Fibroblast of the aortic adventitia (primary cell): ENCODE results near the gene SETD2. TPM values are rescaled to one million over a fixed set of nuclear protein-coding genes. Genes with fewer than 3 reads are reported as not detected.
A peak's percentile ranks its signal among the peaks of the same experiment; 100 is the strongest.

Source experiments
- DNase-seq: peaks from one replicate; pipeline ENCODE4 v3.0.0-alpha.2; 2010; ENCODE audit warnings: low read depth
- H3K4me3 ChIP-seq: 2 replicates; pipeline ENCODE4 v1.5.1; 2011; ENCODE audit warnings: low read depth, mild to moderate bottlenecking, control low read depth, low read length, moderate library complexity
- small RNA-seq: library from RNA; depleted of rRNA; stranded (forward); fragments of <200 nt; gene quantifications from one replicate; pipeline ENCODE3, GENCODE V24; 2012
- total RNA-seq: library from RNA; depleted of rRNA; stranded (reverse); fragments of >200 nt; gene quantifications from 2 replicates; pipeline ENCODE4 v1.2.3, GENCODE V29; 2012; ENCODE audit warnings: low replicate concordance
- TF ChIP-seq, protein P1 (sequence below): IDR thresholded peaks from 2 replicates; pipeline ENCODE4 v1.5.1; 2011; ENCODE audit warnings: mild to moderate bottlenecking, low read length, control low read depth, inconsistent platforms; ENCODE audit not compliant: insufficient read depth

The SETD2 gene
- total RNA-seq, 1 donor: 37.6 TPM

DNA sequence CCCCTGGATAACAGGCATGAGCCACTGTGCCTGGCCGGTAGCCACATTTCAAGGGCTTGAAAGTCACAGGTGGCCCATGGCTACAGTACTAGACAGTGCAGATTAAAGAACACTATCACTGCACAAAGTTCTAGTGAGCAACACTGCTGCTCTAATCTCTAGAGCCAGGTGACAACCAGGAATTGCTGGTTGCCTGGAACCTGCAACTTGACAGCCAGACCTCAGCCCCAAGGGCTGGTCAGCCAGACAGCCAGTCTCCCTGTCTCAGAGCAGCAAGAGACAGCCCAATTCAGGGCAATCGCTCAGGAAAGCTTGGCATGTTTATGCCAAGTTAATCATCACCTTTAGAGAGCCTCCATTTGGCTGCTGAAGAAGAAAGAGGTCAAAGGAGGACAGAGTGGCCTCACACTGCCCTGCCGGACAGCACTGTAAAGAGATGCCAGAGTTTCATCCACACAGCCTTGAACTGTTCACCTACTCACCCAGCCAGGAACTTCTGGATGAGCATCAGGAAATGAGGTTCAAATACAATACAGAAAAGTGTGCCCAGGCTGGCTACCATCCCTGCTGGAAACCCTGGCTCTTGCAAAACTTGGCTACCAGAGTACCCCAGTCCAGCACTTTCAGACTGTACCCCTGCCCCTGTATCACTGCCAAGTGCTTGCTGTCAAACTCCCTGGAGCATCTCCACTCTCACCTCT, 193.4 kb downstream of the SETD2 start:
- DNase-seq: peak; percentile 33
- H3K4me3 ChIP-seq: no peak overlapping the region
- TF ChIP-seq, protein P1, sequence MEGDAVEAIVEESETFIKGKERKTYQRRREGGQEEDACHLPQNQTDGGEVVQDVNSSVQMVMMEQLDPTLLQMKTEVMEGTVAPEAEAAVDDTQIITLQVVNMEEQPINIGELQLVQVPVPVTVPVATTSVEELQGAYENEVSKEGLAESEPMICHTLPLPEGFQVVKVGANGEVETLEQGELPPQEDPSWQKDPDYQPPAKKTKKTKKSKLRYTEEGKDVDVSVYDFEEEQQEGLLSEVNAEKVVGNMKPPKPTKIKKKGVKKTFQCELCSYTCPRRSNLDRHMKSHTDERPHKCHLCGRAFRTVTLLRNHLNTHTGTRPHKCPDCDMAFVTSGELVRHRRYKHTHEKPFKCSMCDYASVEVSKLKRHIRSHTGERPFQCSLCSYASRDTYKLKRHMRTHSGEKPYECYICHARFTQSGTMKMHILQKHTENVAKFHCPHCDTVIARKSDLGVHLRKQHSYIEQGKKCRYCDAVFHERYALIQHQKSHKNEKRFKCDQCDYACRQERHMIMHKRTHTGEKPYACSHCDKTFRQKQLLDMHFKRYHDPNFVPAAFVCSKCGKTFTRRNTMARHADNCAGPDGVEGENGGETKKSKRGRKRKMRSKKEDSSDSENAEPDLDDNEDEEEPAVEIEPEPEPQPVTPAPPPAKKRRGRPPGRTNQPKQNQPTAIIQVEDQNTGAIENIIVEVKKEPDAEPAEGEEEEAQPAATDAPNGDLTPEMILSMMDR: no peak

DNA sequence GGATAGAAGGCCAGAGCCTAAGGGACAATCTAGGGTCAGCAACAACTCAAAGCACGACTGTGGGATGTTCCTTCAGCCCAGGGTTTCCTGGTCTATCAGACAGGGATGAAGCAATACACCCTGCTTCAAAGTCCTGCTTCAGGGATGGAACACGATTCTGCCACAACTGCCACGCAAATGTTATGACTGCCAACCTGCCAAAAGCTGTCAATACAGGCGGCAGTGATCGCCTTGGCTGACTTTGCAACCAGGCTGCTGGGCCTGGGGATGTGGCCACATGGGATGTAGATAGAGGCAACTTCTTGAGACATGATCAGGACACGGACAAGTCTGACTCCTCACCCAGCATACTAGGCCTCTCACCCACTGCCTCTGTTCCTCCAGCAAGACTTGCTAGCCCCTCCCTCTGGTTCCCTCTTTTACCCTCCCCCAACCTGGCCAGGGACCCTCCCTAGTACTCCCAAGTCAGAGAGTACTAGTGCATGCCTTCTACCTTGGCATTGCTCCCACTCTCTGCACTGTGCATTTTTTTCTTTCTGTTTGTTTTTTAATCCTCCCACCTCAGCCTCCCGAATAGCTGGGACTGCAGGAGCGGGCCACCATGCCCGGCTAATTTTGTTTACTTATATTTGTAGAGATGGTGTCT, 195.0 kb downstream of the SETD2 start:
- no peak for DNase-seq
- H3K4me3 ChIP-seq: no peak overlapping the region
- TF ChIP-seq, protein P1: no peak

DNA sequence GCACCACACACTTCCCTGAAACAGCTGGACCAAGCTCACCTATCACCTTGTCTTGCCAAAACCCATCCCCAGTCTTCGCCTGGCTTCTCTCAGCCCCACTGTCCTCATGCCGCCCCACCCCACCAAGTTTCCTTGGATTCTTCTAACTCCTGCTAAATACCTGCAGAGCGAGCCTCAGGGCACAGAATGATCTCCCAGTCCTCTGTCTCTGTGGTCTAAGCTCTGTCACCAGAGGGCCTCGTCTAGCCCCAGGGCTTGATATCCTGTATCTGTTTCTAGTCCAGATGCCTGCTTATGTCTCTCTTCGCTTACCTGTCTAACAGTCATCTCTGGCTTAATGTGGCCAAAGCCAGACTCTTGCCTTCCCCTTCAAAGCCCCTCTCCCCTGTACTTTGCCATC, 197.1 kb downstream of the SETD2 start:
- TF ChIP-seq, protein P1: no peak
- no peak for DNase-seq
- H3K4me3 ChIP-seq: no peak overlapping the region

Small RNAs within 50 kb of the gene (small RNA-seq; reads per million reads assigned to genes)
- not detected for gene MRPL57P3

Other genes with a start within 250 kb of the SETD2 start
- gene CCDC12, start 187.4 kb downstream of the SETD2 start, total RNA-seq: 21.6 and 29.4 TPM in 2 replicates
- 4.4 and 6.4 TPM in 2 replicates for gene NBEAL2, start 184.4 kb downstream of the SETD2 start, total RNA-seq
- gene KIF9, start 118.7 kb upstream of the SETD2 start, total RNA-seq: 4.5 and 11.0 TPM in 2 replicates
- 8.5 and 12.9 TPM in 2 replicates for gene KLHL18, start 118.8 kb upstream of the SETD2 start, total RNA-seq
- 11.4 and 14.3 TPM in 2 replicates for gene PTPN23, start 216.9 kb upstream of the SETD2 start, total RNA-seq